Measurements from ENCODE around the gene GULP1. TPM values are rescaled to one million over a fixed set of nuclear protein-coding genes. Genes with fewer than 3 reads are reported as not detected.

Gene GULP1
- total RNA-seq, 1 experiment from 2014 or later, result 140 TPM

DNA sequence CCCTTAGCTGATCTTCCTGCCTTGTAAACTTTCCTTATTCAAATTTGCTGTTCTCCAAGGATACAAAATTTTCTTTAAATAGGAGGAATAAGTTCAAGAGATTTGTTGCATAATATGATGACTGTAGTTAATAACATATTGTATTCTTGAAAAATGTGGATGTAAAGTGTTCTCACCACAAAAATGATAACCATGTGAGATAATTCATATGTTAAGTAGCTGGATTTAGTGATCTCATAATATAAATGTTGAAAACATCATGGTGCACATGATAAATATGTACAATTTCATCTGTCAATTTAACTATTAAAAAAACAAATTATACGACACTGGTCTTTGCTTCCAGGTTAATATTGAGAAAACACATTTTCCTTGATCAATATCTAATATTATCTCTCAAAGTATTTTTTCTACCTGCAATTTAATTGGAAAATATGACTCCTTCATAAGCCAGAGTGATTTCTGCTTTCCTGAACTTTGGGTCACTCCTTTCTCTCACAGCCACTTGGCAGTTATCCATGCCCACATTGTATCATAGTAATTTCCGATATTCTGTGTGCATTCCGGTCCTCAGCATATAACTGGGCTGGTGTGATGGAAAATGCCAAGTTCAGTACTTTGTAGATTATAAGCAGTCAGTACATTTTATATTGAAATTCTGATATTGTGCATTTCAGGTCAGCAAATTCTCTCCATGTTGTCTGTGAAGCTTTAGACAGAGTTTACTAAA, 152.6 kb downstream of the GULP1 start:
- TF ChIP-seq, protein P1, sequence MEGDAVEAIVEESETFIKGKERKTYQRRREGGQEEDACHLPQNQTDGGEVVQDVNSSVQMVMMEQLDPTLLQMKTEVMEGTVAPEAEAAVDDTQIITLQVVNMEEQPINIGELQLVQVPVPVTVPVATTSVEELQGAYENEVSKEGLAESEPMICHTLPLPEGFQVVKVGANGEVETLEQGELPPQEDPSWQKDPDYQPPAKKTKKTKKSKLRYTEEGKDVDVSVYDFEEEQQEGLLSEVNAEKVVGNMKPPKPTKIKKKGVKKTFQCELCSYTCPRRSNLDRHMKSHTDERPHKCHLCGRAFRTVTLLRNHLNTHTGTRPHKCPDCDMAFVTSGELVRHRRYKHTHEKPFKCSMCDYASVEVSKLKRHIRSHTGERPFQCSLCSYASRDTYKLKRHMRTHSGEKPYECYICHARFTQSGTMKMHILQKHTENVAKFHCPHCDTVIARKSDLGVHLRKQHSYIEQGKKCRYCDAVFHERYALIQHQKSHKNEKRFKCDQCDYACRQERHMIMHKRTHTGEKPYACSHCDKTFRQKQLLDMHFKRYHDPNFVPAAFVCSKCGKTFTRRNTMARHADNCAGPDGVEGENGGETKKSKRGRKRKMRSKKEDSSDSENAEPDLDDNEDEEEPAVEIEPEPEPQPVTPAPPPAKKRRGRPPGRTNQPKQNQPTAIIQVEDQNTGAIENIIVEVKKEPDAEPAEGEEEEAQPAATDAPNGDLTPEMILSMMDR (conservative IDR thresholded peaks at IDR 0.05), result no peak
- no peak overlapping the region for H3K27ac ChIP-seq (ENCODE audit: insufficient read length, low read depth, low read length)
- no peak overlapping the region for H2AK5ac ChIP-seq (ENCODE audit: insufficient read length, low read length)
- H3K27me3 ChIP-seq (ENCODE audit: insufficient read depth, low read length), result no peaks in the 10 kb centered on the region
- no peak overlapping the region for H3K18ac ChIP-seq (ENCODE audit: insufficient read length, low read depth, low read length)
- H3T11ph ChIP-seq (ENCODE audit: low read length), result no peak overlapping the region
- H3K14ac ChIP-seq (ENCODE audit: insufficient read depth, low read length), result no peak overlapping the region
- H2BK15ac ChIP-seq (ENCODE audit: low read depth, low read length), result no peak overlapping the region
- peaks cover 4% of the 10 kb centered on the region; the same call in 1 of the 2 replicates for H3K79me2 ChIP-seq (ENCODE audit: insufficient read depth, low read length)
- H3K9me3 Mint-ChIP-seq, result no peaks in the 10 kb centered on the region
- H2BK120ac ChIP-seq (ENCODE audit: low read depth, low read length, poor library complexity, severe bottlenecking), result no peak overlapping the region
- H4K20me1 ChIP-seq (ENCODE audit: control insufficient read depth, insufficient read depth, insufficient read length), result no peaks in the 10 kb centered on the region
- H3K23me2 ChIP-seq (ENCODE audit: insufficient read length, low read depth, low read length, poor library complexity, severe bottlenecking), result no peaks in the 10 kb centered on the region
- no peak overlapping the region for H3K56ac ChIP-seq (ENCODE audit: insufficient read length, low read depth, low read length)
- no peak overlapping the region for H4K91ac ChIP-seq (ENCODE audit: insufficient read length, low read depth, low read length)
- H2BK12ac ChIP-seq (ENCODE audit: insufficient read length, low read depth, low read length), result no peak overlapping the region
- no peak overlapping the region for H2AFZ ChIP-seq (ENCODE audit: low read length)
- WGBS (ENCODE audit: extremely low coverage, insufficient read length, low lambda C conversion rate), result no CpG with 5 or more reads among the region's 3 CpGs
- no peak overlapping the region for H3K4ac ChIP-seq (ENCODE audit: low read depth, low read length)
- no peaks in the 10 kb centered on the region for H3K27me3 Mint-ChIP-seq (ENCODE audit: low read depth)
- no peak overlapping the region for H3K9ac ChIP-seq (ENCODE audit: extremely low read depth, insufficient read length, low read length)
- no peak overlapping the region for H2BK5ac ChIP-seq (ENCODE audit: insufficient read length, low read length)
- 0 out of 2 replicates have a peak, but pooled peaks cover 2% of the 10 kb centered on the region for H3K4me1 ChIP-seq (ENCODE audit: insufficient read depth, low read length)
- H2BK20ac ChIP-seq (ENCODE audit: low read depth, low read length, poor library complexity, severe bottlenecking), result no peak overlapping the region
- H4K8ac ChIP-seq (replicated peaks; ENCODE audit: insufficient read length, low read depth, low read length), result no peak overlapping the region
- H4K5ac ChIP-seq (ENCODE audit: insufficient read length, low read depth, low read length), result no peak overlapping the region
- no peak overlapping the region for H3K27ac Mint-ChIP-seq
- H3K23ac ChIP-seq (ENCODE audit: insufficient read length, low read depth, low read length), result no peak overlapping the region
- H3K4me2 ChIP-seq (ENCODE audit: insufficient read depth, insufficient read length, low read length), result no peak overlapping the region
- H3K4me1 Mint-ChIP-seq, result peaks cover 43 to 49% of the 10 kb centered on the region in 2 experiments
- peaks cover 11 to 29% (median 22%) of the 10 kb centered on the region in 3 experiments for H3K36me3 Mint-ChIP-seq (ENCODE audit: insufficient read depth in 1 of 3, low read depth in 3 of 3)
- no peak overlapping the region for H3K4me3 Mint-ChIP-seq
- DNase-seq, result no peak
- H3K9me3 ChIP-seq (ENCODE audit: control insufficient read depth, low read depth, low read length), result no peaks in the 10 kb centered on the region
- H3K79me1 ChIP-seq (ENCODE audit: insufficient read depth, low read depth, low read length, poor library complexity, severe bottlenecking), result peaks cover 1% of the 10 kb centered on the region
